Measurements from ENCODE around the gene TTLL8. TPM values are rescaled to one million over a fixed set of nuclear protein-coding genes. Genes with fewer than 3 reads are reported as not detected.

The TTLL8 gene
- polyA plus RNA-seq, 1 of the 3 experiments (the other 2 are of a cell fraction), result not detected

DNA sequence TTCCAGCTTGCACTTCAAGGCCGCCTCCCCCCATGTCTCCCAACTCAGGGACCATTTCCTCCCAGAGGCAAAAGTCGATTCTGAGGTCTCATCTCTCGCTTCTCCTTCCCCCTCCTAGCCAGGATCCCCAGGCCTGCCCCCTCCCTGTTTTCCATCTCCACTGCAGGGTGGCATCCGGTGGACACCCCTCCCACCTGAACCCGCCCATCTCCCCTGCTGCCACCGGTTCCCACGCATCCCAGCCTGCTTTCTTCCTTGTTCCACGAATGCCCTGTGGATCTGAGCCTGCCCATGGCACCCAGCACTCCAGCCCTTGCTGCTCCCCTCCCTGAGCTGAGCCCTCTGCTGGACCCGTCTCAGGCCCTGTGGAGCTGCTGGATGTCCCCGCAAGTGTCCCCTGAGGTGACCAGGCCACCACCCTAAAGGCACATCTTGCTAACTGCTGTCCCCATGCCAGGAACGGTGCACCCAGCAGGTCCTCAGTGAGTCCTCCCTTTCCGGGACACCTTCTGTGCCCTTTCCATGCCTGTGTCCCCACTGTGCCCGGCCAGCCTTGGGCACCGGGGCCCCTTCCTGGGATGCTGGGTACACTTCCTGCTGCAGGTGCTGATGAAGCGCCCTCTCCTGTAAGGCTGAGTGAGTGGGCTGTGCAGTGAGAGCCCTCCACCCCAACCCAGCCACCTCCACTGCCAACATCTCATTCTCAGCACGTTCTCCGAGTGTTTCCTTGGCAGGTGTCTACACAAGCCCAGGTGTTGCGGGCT lies 46.5 kb downstream of the TTLL8 start:
- Histone ChIP-seq H3K36me3 (replicated peaks in 1 of 2; ENCODE audit: control insufficient read depth in 1 of 2, insufficient read depth in 2 of 2, low read length in 1 of 2) (no peaks in the 10 kb centered on the region), H4K20me1 (ENCODE audit: insufficient read depth) (no peaks in the 10 kb centered on the region), H3F3A (replicated peaks; ENCODE audit: insufficient read depth) (no peaks in the 10 kb centered on the region), H2AFZ (ENCODE audit: low read depth) (no peak overlapping the region), H3K4me2 (no peak overlapping the region), H3K27ac (ENCODE audit: low read depth in 2 of 2, low read length in 1 of 2) (no peak overlapping the region), H3K4me1 (ENCODE audit: control insufficient read depth in 1 of 2, insufficient read depth in 2 of 2, low read depth in 1 of 2, low read length in 1 of 2) (no peaks in the 10 kb centered on the region), H3K27me3 (ENCODE audit: insufficient read depth) (peaks cover 60% of the 10 kb centered on the region), H3K4me3 (ENCODE audit: low read depth in 2 of 2, low read length in 1 of 2) (no peak overlapping the region), H3K9me2 (no peaks in the 10 kb centered on the region), H3K9ac (no peak overlapping the region), H3K9me3 (no peaks in the 10 kb centered on the region), H3K79me2 (ENCODE audit: insufficient read depth) (no peaks in the 10 kb centered on the region)
- TF ChIP-seq, protein P1, sequence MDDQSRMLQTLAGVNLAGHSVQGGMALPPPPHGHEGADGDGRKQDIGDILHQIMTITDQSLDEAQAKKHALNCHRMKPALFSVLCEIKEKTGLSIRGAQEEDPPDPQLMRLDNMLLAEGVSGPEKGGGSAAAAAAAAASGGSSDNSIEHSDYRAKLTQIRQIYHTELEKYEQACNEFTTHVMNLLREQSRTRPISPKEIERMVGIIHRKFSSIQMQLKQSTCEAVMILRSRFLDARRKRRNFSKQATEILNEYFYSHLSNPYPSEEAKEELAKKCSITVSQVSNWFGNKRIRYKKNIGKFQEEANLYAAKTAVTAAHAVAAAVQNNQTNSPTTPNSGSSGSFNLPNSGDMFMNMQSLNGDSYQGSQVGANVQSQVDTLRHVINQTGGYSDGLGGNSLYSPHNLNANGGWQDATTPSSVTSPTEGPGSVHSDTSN (IDR thresholded peaks at IDR 0.05), result no peak
- TF ChIP-seq ELF1 (IDR thresholded peaks at IDR 0.05) (no peak), TEAD4 (IDR thresholded peaks at IDR 0.05; ENCODE audit: borderline replicate concordance, insufficient read depth) (no peak), JUND (IDR thresholded peaks at IDR 0.05) (no peak)
- TF ChIP-seq, protein P2, sequence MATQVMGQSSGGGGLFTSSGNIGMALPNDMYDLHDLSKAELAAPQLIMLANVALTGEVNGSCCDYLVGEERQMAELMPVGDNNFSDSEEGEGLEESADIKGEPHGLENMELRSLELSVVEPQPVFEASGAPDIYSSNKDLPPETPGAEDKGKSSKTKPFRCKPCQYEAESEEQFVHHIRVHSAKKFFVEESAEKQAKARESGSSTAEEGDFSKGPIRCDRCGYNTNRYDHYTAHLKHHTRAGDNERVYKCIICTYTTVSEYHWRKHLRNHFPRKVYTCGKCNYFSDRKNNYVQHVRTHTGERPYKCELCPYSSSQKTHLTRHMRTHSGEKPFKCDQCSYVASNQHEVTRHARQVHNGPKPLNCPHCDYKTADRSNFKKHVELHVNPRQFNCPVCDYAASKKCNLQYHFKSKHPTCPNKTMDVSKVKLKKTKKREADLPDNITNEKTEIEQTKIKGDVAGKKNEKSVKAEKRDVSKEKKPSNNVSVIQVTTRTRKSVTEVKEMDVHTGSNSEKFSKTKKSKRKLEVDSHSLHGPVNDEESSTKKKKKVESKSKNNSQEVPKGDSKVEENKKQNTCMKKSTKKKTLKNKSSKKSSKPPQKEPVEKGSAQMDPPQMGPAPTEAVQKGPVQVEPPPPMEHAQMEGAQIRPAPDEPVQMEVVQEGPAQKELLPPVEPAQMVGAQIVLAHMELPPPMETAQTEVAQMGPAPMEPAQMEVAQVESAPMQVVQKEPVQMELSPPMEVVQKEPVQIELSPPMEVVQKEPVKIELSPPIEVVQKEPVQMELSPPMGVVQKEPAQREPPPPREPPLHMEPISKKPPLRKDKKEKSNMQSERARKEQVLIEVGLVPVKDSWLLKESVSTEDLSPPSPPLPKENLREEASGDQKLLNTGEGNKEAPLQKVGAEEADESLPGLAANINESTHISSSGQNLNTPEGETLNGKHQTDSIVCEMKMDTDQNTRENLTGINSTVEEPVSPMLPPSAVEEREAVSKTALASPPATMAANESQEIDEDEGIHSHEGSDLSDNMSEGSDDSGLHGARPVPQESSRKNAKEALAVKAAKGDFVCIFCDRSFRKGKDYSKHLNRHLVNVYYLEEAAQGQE (IDR thresholded peaks at IDR 0.05; ENCODE audit: low read depth, low read length), result no peak
- TF ChIP-seq, protein P3, sequence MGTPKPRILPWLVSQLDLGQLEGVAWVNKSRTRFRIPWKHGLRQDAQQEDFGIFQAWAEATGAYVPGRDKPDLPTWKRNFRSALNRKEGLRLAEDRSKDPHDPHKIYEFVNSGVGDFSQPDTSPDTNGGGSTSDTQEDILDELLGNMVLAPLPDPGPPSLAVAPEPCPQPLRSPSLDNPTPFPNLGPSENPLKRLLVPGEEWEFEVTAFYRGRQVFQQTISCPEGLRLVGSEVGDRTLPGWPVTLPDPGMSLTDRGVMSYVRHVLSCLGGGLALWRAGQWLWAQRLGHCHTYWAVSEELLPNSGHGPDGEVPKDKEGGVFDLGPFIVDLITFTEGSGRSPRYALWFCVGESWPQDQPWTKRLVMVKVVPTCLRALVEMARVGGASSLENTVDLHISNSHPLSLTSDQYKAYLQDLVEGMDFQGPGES (IDR thresholded peaks at IDR 0.05; ENCODE audit: low read depth, low read length), result no peak
- WGBS (ENCODE audit: low lambda C conversion rate), result 30% methylated on average over 10 of the region's 18 CpGs
- DNase-seq, result peak; percentile 53
- ChIA-PET CTCF (interaction anchor here (0.8 to 3.8 kb wide), 2 partner anchors 19 to 81 kb away, joined by 3 to 20 read pairs; no protein-coding TSS in a partner anchor), POLR2A (no interaction called here)

DNA sequence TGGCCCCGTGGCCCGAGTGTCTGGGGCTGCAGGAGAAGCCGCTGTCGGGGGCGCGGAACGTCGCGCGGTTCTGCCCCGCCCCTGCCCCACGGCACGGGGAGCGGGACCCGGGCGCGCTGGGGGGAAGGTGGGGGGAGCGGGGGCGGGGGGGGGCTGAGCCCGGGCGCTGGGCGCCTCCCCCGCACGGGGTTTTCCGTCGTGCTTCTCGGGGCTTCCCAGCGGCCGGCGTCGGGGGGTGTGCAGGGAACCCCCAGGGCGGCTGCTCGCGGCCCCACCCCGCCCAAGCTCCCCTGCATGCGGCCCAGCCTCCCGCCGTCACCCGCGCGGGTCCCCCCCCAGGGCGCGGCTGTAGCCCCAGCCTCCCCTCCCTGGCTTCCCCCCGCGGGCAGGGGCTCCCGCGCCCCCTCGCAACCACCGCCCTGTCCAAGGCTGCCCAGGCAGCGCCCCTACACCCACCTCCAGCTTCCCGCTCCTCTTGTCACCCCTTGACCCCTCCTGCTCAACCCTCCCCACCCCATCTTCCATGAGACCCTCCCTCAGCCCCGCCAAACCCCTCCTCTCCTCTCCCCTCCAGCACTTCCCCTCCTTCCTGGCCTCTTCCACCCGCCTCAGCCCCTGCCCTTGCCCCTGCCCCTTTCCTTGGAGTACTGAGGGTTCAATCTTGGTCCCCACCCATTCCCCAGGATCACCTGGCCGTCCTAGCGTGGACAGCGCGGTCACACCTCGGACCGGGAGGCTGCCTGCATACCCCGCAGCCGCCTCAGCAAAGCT lies 47.2 kb downstream of the TTLL8 start:
- Histone ChIP-seq H3K9ac (no peak overlapping the region), H3K9me2 (no peaks in the 10 kb centered on the region), H3K27ac (ENCODE audit: low read depth in 2 of 2, low read length in 1 of 2) (no peak overlapping the region), H3F3A (replicated peaks; ENCODE audit: insufficient read depth) (no peaks in the 10 kb centered on the region), H3K9me3 (no peaks in the 10 kb centered on the region), H3K4me2 (no peak overlapping the region), H2AFZ (ENCODE audit: low read depth) (no peak overlapping the region), H3K4me1 (ENCODE audit: control insufficient read depth in 1 of 2, insufficient read depth in 2 of 2, low read depth in 1 of 2, low read length in 1 of 2) (no peaks in the 10 kb centered on the region), H4K20me1 (ENCODE audit: insufficient read depth) (no peaks in the 10 kb centered on the region), H3K36me3 (replicated peaks in 1 of 2; ENCODE audit: control insufficient read depth in 1 of 2, insufficient read depth in 2 of 2, low read length in 1 of 2) (no peaks in the 10 kb centered on the region), H3K79me2 (ENCODE audit: insufficient read depth) (no peaks in the 10 kb centered on the region), H3K4me3 (ENCODE audit: low read depth in 2 of 2, low read length in 1 of 2) (no peak overlapping the region), H3K27me3 (ENCODE audit: insufficient read depth) (peaks cover 52% of the 10 kb centered on the region)
- WGBS (ENCODE audit: low lambda C conversion rate), result 31% methylated on average over 15 of the region's 61 CpGs
- POLR2A ChIA-PET, result no interaction called here
- CTCF ChIA-PET, result interaction anchor here (0.8 to 3.8 kb wide), 2 partner anchors 19 to 80 kb away, joined by 3 to 20 read pairs; no protein-coding TSS in a partner anchor
- DNase-seq, result no peak
- TF ChIP-seq, protein P4, sequence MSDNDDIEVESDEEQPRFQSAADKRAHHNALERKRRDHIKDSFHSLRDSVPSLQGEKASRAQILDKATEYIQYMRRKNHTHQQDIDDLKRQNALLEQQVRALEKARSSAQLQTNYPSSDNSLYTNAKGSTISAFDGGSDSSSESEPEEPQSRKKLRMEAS (IDR thresholded peaks at IDR 0.05; ENCODE audit: low read depth), result no peak
- TF ChIP-seq, protein P3 (IDR thresholded peaks at IDR 0.05; ENCODE audit: low read depth, low read length), result no peak
- TF ChIP-seq GATA2 (CRISPR knock-in tag; IDR thresholded peaks at IDR 0.05) (no peak), MEF2A (IDR thresholded peaks at IDR 0.05; ENCODE audit: borderline replicate concordance, low read depth) (no peak), POLR2AphosphoS5 (IDR thresholded peaks at IDR 0.05; ENCODE audit: low read depth, low read length) (no peak)
- TF ChIP-seq, protein P5, sequence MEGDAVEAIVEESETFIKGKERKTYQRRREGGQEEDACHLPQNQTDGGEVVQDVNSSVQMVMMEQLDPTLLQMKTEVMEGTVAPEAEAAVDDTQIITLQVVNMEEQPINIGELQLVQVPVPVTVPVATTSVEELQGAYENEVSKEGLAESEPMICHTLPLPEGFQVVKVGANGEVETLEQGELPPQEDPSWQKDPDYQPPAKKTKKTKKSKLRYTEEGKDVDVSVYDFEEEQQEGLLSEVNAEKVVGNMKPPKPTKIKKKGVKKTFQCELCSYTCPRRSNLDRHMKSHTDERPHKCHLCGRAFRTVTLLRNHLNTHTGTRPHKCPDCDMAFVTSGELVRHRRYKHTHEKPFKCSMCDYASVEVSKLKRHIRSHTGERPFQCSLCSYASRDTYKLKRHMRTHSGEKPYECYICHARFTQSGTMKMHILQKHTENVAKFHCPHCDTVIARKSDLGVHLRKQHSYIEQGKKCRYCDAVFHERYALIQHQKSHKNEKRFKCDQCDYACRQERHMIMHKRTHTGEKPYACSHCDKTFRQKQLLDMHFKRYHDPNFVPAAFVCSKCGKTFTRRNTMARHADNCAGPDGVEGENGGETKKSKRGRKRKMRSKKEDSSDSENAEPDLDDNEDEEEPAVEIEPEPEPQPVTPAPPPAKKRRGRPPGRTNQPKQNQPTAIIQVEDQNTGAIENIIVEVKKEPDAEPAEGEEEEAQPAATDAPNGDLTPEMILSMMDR (IDR thresholded peaks at IDR 0.05), result no peak
- TF ChIP-seq, protein P6, sequence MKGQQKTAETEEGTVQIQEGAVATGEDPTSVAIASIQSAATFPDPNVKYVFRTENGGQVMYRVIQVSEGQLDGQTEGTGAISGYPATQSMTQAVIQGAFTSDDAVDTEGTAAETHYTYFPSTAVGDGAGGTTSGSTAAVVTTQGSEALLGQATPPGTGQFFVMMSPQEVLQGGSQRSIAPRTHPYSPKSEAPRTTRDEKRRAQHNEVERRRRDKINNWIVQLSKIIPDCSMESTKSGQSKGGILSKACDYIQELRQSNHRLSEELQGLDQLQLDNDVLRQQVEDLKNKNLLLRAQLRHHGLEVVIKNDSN (IDR thresholded peaks at IDR 0.05; ENCODE audit: borderline replicate concordance, low read depth), result no peak
- TF ChIP-seq, protein P1 (IDR thresholded peaks at IDR 0.05), result no peak
